RPMI8226 (cell line): Measurements from ENCODE around the gene CD99L2.
A peak's percentile ranks its signal among the peaks of the same experiment; 100 is the strongest.
"Not testable (repeated sequence)": the region's sequence is repeated elsewhere in the genome, so short reads cannot be mapped to it uniquely, and the experiment has no call there.

Source experiments
- DNase-seq: peaks from one replicate; pipeline ENCODE4 v3.0.0-alpha.2; 2015

CD99L2 gene

GRCh38 chrX:150893936-150894335 is 4.5 kb downstream of the CD99L2 start:
- no peak for DNase-seq

- DNase-seq, result no peak
These were observed 9.3 kb downstream of the CD99L2 start for GRCh38 chrX:150889131-150889530.

GRCh38 chrX:150887906-150888465 is 10.5 kb downstream of the CD99L2 start:
- no peak for DNase-seq

- DNase-seq, result not testable (repeated sequence)
These were observed 11.2 kb downstream of the CD99L2 start for GRCh38 chrX:150887268-150887667.

- no peak for DNase-seq
These were observed 12.1 kb downstream of the CD99L2 start for GRCh38 chrX:150886381-150886780.

GRCh38 chrX:150880808-150881165 is 17.7 kb downstream of the CD99L2 start:
- DNase-seq, result no peak

- no peak for DNase-seq
These were observed 18.3 kb downstream of the CD99L2 start for GRCh38 chrX:150879855-150880807.

GRCh38 chrX:150875621-150876020 is 22.8 kb downstream of the CD99L2 start:
- DNase-seq, result not testable (repeated sequence)

GRCh38 chrX:150874448-150874847 is 24.0 kb downstream of the CD99L2 start:
- DNase-seq, result no peak

GRCh38 chrX:150873616-150874015 is 24.9 kb downstream of the CD99L2 start:
- peak; percentile 27 for DNase-seq

- DNase-seq, result no peak
These were observed 25.6 kb downstream of the CD99L2 start for GRCh38 chrX:150872773-150873336.

- DNase-seq, result no peak
These were observed 27.1 kb downstream of the CD99L2 start for GRCh38 chrX:150871341-150871811.

- no peak for DNase-seq
These were observed 27.8 kb downstream of the CD99L2 start for GRCh38 chrX:150870487-150871340.

GRCh38 chrX:150870029-150870428 is 28.4 kb downstream of the CD99L2 start:
- no peak for DNase-seq

- DNase-seq, result no peak
These were observed 29.0 kb downstream of the CD99L2 start for GRCh38 chrX:150869450-150869849.

GRCh38 chrX:150868625-150869024 is 29.8 kb downstream of the CD99L2 start:
- no peak for DNase-seq

- DNase-seq, result no peak
These were observed 34.3 kb downstream of the CD99L2 start for GRCh38 chrX:150864127-150864526.

- no peak for DNase-seq
These were observed 35.3 kb downstream of the CD99L2 start for GRCh38 chrX:150863191-150863590.

- DNase-seq, result no peak
These were observed 41.0 kb downstream of the CD99L2 start for GRCh38 chrX:150857453-150857852.

- no peak for DNase-seq
These were observed 41.7 kb downstream of the CD99L2 start for GRCh38 chrX:150856785-150857184.

GRCh38 chrX:150856101-150856500 is 42.4 kb downstream of the CD99L2 start:
- no peak for DNase-seq

- no peak for DNase-seq
These were observed 43.6 kb downstream of the CD99L2 start for GRCh38 chrX:150854856-150855255.
